ENCODE results near the gene SYNGAP1. TPM values are rescaled to one million over a fixed set of nuclear protein-coding genes. Genes with fewer than 3 reads are reported as not detected.

SYNGAP1 gene
- total RNA-seq, 1 experiment from 2014 or later, result 2.5 TPM

- DNase-seq (ENCODE audit: low spot score), result no peak
Observed at GRCh38 chr6:33438978-33439594, 19.2 kb downstream of the SYNGAP1 start.

DNA sequence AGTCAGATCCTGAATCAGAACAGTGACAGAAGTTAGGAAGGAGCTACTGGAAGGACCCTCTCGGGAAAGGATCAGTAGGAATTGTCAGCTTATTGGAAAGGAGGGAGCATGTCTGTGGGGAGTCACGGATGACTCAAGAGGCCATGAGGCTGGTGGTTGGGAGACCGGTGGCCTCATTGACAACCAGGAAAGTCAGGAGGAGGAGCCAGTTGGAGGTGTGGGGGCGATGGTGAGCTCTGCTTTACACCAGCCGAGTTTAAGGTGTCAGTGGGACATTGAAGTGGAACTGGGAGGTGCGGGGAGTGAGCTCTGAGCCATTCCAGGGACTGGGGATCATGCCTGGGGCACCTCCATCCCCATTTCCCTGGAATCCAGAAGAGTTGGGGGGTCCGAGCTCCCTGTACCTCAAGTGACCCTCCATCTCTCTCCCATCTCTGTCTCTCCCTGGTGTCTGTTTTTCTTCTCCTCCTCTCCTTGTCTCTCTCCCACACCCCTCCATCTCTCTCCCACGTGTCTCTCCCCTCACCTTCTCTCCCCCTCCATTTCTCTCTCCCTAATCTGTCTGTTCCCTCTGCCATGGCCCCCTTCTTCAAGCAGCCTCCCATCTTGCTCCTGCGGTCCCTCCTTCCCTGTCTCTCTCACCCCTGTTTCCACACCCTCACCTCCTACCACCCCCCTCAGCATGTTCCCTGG is 20.2 kb downstream of the SYNGAP1 start:
- no peak for DNase-seq (ENCODE audit: low spot score)

DNA sequence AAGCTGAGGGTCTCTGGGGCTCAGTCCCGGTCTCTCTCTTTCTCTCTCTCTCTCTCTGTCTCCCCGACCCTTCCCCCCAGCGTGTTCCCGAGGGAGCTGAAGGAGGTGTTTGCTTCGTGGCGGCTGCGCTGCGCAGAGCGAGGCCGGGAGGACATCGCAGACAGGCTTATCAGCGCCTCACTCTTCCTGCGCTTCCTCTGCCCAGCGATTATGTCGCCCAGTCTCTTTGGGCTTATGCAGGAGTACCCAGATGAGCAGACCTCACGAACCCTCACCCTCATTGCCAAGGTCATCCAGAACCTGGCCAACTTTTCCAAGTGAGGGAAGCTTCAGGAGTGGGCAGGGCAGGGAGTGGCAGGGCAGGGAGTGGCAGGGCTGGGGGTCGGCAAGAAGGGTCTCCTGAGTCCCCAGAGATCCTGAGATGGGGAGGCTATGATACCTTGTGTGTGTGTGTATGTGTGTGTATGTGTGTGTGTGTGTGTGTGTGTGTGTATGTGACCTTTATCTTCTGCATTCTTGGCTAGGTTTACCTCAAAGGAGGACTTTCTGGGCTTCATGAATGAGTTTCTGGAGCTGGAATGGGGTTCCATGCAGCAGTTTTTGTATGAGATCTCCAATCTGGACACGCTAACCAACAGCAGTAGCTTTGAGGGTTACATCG is 20.9 kb downstream of the SYNGAP1 start:
- no peak for DNase-seq (ENCODE audit: low spot score)

GRCh38 chr6:33441457-33441856 is 21.6 kb downstream of the SYNGAP1 start:
- DNase-seq (ENCODE audit: low spot score), result no peak

GRCh38 chr6:33442283-33442682 is 22.4 kb downstream of the SYNGAP1 start:
- no peak for DNase-seq (ENCODE audit: low spot score)

DNA sequence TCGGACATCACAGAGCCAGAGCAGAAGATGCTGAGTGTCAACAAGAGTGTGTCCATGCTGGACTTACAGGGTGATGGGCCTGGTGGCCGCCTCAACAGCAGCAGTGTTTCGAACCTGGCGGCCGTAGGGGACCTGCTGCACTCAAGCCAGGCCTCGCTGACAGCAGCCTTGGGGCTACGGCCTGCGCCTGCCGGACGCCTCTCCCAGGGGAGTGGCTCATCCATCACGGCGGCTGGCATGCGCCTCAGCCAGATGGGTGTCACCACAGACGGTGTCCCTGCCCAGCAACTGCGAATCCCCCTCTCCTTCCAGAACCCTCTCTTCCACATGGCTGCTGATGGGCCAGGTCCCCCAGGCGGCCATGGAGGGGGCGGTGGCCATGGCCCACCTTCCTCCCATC is 23.2 kb downstream of the SYNGAP1 start:
- DNase-seq (ENCODE audit: low spot score), result no peak

- DNase-seq (ENCODE audit: low spot score), result no peak
Observed at GRCh38 chr6:33443619-33444504, 24.0 kb downstream of the SYNGAP1 start.

GRCh38 chr6:33445119-33445603 is 25.3 kb downstream of the SYNGAP1 start:
- no peak for DNase-seq (ENCODE audit: low spot score)

DNA sequence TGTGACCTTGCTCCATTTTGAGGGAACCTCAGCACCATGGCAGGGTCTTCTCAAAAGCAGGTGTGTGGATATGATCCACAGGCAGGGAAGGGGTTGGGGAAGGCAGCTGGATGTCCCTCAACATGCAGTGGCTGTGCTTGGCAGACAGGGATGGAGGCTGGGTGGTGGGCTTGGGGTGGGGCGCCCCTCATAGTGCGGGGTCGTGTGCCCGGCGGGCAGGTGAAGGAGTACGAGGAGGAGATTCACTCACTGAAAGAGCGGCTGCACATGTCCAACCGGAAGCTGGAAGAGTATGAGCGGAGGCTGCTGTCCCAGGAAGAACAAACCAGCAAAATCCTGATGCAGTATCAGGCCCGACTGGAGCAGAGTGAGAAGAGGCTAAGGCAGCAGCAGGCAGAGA is 26.5 kb downstream of the SYNGAP1 start:
- no peak for DNase-seq (ENCODE audit: low spot score)

GRCh38 chr6:33450434-33450833 is 30.6 kb downstream of the SYNGAP1 start:
- no peak for DNase-seq (ENCODE audit: low spot score)

DNA sequence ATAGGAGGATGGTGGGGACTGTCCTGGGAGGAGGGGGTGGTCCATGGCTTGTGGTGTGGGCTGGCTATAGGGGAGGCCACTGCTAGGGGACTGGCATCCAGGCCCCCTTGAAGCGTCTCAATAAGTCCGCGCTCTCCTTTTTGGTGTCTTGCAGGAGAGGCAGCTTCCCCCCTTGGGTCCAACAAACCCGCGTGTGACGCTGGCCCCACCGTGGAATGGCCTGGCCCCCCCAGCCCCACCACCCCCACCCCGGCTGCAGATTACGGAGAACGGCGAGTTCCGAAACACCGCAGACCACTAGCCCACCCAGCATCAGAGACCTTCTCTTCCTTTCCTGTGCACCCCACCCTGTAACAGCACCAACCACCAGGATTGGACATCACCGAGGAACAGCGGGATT is 31.7 kb downstream of the SYNGAP1 start:
- DNase-seq (ENCODE audit: low spot score), result no peak

- no peak for DNase-seq (ENCODE audit: low spot score)
Observed at GRCh38 chr6:33452496-33452895, 32.6 kb downstream of the SYNGAP1 start.

DNA sequence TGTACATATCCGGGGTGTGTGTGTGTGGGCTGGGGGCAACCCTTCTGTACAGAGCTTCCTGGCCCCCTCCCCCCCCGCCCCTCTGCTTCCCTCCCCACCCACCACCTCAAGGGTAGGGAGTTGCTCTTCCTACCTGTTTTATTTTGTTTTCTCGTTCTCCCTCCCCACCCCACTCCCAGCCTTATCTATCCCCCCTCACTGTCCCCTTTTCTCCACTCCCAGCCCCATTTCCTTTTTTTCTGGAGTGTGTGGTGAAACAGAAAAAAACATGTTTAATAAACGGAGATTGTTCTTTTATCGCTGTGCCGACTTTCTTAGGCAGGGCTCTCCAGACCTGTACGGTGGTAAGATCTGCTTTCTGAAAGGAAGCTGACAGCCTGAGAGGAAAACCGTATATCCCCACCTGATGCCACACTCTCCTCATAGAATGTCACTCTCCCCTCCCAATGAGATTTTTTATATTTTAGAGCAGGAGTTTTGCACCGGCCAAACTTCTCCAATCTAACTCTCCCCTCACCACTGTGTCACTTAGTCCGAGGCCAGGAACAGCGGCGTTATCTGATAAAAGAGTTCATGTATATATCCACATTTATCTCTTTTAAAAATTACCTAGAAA is 33.6 kb downstream of the SYNGAP1 start:
- no peak for DNase-seq (ENCODE audit: low spot score)

DNA sequence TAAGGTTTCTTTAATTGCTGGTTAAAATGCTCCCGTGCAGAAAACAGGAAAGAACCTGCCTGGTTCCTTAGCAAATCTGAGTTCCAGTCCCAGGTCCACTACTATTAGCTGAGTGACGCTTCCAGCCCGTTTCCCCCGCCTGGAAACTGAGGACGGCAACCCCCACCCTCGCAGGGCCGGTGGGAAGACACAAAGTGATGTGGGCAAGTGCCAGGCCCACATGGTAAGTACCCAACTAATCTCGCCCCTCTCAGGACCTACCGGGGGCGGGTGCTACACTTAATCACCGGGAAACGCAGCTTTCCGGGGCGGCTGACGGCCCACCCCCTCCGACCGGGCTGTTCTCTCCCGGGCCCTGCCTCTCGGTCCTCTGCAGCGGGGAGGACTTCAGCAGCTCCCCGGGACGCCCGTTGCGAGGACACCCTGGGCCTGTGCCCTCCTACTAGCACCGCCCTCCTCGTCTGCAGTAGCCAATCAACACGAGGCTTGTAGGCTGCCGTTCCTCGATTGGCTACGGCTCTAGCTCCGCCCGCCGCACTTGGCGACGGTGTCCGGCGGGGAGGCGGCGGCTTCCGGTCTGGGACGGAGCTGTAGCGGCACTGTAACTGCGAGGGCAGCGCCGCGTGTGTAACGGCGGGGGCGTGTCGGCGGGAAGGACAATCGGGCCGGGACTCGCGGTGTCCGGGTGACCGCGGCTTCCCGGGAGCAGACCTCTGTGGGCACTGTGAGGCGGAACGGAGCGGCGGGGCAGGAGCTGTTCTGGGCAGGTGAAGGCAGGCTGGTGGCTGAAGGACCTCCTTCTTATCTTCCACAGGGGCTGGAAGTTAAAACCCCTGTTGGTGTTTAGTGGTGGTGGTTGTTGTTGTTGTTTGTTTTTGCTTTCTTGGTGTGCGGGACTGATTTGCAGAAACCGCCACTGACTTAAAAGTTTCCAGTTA is 34.4 kb downstream of the SYNGAP1 start, which contains the start of gene ZBTB9:
Gene ZBTB9 (plus strand): TSS at position 568 of the 938 bp plus-strand sequence. CDS start 525 bp downstream, outside the sequence.
- DNase-seq (ENCODE audit: low spot score), result peak; percentile 91

DNA sequence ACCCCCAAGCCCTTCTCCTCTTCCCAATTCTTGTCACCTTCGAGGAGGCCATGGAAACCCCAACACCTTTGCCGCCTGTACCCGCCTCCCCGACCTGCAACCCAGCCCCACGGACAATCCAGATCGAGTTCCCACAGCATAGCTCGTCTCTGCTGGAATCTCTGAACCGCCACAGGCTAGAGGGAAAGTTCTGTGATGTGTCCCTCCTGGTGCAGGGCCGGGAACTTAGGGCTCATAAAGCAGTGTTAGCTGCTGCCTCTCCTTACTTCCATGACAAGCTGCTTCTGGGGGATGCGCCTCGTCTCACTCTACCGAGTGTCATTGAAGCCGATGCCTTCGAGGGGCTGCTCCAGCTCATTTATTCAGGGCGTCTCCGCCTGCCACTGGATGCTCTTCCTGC is 35.2 kb downstream of the SYNGAP1 start:
- DNase-seq (ENCODE audit: low spot score), result no peak

- DNase-seq (ENCODE audit: low spot score), result no peak
Observed at GRCh38 chr6:33456156-33456555, 36.3 kb downstream of the SYNGAP1 start.

DNA sequence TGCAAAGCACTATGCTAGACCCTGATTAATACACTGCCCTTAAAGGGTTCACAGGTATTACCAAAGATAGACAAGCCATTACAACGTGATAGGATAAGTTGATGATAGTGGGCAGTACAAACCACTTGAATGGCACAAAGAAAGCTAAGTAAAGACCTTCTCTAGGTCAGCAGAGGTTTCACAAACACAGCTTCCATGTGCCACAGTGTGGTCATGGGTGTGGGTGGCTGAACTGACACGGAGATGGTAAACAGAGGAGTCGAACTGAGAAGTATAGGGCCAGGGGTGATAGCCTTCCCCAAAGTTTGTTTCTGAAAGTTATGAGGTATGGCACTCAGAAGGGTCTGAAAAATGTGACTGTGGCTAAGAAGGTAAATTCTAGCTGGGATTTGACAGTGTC is 38.8 kb downstream of the SYNGAP1 start:
- DNase-seq (ENCODE audit: low spot score), result no peak

DNA sequence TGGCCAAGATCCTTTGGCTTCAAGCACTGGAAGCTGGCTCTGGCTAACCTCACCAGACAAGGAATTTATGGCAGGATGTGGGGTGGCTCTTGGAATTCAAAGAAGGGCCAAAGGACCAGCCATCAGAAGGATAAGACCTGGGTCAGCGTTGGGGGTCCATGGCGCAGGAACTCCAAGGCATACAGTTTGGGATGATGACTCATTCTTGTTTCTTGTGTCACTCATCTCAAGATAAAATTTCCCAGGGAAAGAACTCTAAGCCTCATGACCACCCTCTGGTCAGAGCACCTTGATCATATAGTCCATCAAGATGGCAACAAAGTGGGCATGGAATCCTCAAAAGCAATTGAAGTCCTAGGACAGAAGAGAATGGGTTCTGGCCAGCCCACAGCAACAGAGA is 39.4 kb downstream of the SYNGAP1 start:
- DNase-seq (ENCODE audit: low spot score), result no peak

- no peak for DNase-seq (ENCODE audit: low spot score)
Observed at GRCh38 chr6:33466075-33466735, 46.3 kb downstream of the SYNGAP1 start.

- no peak for DNase-seq (ENCODE audit: low spot score)
Observed at GRCh38 chr6:33467091-33467490, 47.2 kb downstream of the SYNGAP1 start.
